NCI-H1048 (cell line): Measurements from ENCODE around the gene XRN1.
"Not testable (repeated sequence)": the region's sequence is repeated elsewhere in the genome, so short reads cannot be mapped to it uniquely, and the experiment has no call there.

Experiments
- DNase-seq: peaks from one replicate; lab custom pipeline; 2025; lab: John Stamatoyannopoulos, UW

XRN1 gene

DNA sequence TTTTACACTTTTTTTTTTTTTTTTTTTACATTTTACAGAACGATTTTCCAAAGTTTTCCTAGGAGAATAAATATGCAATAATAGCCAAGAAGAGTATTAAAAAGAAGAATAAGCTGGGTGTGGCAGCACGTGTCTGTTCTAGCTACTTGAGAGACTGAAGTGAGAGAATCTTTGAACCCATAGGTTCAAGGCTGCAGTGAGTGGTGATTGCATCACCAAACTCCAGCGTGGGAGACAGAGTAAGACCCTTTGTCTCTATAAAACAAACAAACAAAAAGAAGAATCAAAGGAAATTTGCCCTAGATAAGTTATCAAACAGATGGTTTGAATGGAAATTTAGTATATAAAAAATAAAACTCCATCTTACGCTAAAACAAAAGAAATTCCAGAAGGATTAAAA, 13.3 kb downstream of the XRN1 start:
- no peak for DNase-seq

GRCh38 chr3:142433110-142433509, 14.7 kb downstream of the XRN1 start:
- no peak for DNase-seq

GRCh38 chr3:142429582-142429981, 18.3 kb downstream of the XRN1 start:
- DNase-seq: no peak

GRCh38 chr3:142424754-142425153, 23.1 kb downstream of the XRN1 start:
- no peak for DNase-seq

- no peak for DNase-seq
These were observed 28.8 kb downstream of the XRN1 start for GRCh38 chr3:142418926-142419592.

GRCh38 chr3:142417302-142417701, 30.5 kb downstream of the XRN1 start:
- no peak for DNase-seq

DNA sequence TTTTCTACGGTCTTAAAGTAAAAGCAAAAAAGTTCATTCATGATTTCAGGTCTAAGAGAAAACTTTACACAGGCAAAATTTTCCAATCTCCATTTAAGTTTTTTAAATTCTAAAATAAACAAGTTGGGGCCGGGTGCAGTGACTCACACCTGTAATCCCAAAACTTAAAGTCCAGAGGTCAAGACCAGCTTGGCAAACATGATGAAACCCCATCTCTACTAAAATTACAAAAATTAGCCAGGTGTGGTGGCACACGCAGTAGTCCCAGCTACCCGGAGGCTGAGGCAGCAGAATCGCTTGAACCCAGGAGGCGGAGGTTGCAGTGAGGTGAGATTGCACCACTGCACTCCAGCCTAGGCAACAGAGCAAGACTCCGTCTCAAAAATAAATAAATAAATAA, 47.3 kb downstream of the XRN1 start:
- not testable (repeated sequence) for DNase-seq

GRCh38 chr3:142394921-142395622, 52.8 kb downstream of the XRN1 start:
- no peak for DNase-seq

GRCh38 chr3:142385078-142385477, 62.8 kb downstream of the XRN1 start:
- DNase-seq: no peak

GRCh38 chr3:142374687-142375086, 73.2 kb downstream of the XRN1 start:
- no peak for DNase-seq

- not testable (repeated sequence) for DNase-seq
These were observed 78.3 kb downstream of the XRN1 start for GRCh38 chr3:142369576-142369975.

DNA sequence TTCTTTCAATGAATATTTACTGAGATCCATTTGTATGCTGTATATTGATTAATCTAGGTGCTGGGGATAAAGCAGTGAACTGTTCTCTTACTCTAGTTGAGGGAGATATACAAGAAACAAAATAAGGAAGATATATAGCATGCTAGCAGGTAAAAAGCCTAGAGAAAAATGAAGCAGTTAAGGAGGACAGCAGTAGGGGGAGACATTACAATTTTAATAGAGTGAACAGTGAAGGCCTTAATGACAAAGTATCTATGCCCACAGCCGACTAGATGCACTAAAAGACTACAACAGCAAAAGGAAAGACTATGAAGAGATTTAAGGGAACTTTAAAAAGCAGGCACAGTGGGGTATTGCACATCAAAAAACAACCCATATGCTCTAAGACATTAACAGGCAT, 81.4 kb downstream of the XRN1 start:
- no peak for DNase-seq

- DNase-seq: no peak
These were observed 83.8 kb downstream of the XRN1 start for GRCh38 chr3:142363936-142364467.

DNA sequence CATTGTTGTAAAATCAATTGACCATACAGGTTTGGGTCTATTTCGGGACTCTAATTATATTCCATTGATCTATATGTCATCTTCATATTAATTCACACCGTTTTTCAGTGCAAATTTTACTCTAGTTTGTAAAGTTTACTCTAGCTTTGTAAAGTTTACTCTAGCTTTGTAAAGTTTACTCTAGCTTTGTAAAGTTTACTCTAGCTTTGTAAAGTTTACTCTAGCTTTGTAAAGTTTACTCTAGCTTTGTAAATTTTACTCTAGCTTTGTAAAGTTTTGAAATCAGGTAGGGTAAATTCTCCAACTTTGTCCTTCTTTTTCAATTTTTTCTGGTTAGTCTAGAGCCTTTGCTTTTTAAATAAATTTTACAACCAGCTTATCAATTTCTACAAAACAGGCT, 84.4 kb downstream of the XRN1 start:
- DNase-seq: not testable (repeated sequence)

DNA sequence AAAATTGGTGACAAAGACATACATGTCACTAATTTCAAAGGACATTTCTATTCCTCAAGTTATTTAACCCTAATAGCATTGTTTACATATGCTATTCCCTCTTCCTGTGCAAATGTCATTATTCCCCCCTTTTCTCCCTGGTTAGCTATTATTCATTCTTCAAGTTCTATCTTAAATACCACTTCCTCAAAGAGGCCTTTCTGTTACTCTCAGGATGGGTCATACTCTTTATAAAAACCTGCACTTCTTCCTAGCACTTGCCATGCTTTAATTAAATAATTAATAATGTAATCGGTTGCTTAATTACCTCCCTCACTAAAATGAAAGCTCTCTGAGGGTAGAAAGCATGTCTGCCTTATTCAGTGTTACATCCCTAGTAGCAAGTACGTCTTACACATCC, 88.5 kb downstream of the XRN1 start:
- DNase-seq: no peak

GRCh38 chr3:142356818-142357217, 91.0 kb downstream of the XRN1 start:
- DNase-seq: no peak

DNA sequence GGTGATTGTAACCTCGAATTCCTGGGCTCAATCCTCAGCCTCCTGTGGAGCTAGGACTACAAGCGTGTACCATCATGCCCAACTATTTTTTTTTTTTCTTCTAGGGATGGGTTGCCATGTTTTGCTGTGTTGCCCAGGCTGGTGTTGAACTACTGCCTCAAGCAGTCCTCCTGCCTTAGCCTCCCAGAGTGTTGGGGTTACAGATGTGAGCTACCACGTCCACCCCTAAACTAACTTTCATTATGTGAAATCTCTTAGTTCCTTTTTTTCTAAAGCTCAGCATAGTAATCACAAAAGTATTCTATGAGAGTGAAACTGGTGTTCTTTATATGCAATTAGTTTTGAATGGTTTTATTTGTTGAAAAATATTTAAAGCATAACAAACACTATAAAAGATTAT, 92.1 kb downstream of the XRN1 start:
- no peak for DNase-seq

DNA sequence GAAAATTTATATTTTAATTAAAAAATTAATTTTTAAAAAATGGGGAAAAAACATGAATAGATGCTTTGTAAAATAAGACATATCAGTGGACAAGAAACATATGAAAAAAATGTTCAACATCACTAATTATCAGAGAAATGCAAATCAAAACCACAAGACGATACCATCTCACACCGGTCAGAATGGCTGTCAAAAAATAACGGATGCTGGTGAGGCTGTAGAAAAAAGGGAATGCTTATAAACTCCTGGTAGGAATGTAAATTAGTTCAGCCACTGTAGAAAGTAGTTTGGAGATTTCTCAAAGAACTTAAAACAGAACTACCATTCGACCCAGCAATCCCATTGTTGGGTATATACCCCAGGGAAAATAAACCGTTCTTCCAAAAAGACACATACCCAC, 93.8 kb downstream of the XRN1 start:
- no peak for DNase-seq

GRCh38 chr3:142353571-142353970, 94.3 kb downstream of the XRN1 start:
- no peak for DNase-seq

DNA sequence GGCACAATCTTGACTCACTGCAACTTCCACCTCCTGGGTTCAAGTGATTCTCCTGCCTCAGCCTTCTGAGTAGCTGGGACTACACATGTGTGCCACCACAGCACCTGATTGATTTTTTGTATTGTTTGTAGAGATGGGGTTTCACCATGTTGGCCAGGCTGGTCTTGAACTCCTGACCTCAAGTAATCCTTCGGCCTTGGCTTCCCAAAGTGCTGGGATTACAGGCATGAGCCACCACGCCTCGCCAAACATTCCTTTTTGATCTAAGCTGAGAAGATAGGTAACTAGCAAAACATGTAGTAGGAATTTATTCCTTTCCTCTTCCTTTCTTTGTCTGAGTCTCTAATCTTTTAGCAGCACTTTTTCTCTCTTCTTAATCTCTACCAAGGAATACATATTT, 95.1 kb downstream of the XRN1 start:
- DNase-seq: not testable (repeated sequence)

- DNase-seq: no peak
These were observed 99.4 kb downstream of the XRN1 start for GRCh38 chr3:142348460-142348859.

DNA sequence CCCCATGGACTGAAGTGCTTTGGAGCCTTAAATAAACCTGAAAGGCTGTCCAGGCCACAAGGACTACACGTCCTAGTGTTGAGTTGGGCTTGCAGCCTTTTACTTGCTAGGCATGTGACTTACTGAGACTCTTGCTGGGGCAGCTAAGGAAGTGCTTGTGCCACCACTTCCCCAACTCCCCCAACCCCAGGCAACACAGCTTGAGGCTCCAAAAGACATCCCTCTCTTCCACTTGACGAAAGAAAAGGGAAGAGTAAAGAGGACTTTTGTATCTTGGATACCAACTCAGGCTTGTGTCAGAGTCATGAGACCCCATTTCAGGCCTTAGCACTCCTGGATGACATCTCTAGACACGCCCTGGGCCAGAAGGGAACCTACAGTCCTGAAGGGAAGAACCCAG, 109.8 kb downstream of the XRN1 start:
- DNase-seq: no peak

- no peak for DNase-seq
These were observed 115.4 kb downstream of the XRN1 start for GRCh38 chr3:142332390-142332789.
